Measurements from ENCODE around the gene IP6K1.

IP6K1 gene

GRCh38 chr3:49807431-49808114 is 21.2 kb upstream of the IP6K1 start:
- in situ Hi-C loops (cut with MboI; ENCODE audit: low sequenced_read_pairs, unreplicated experiment) = no loop called here
- no peak for DNase-seq (ENCODE audit: low spot score)
- TF ChIP-seq CTCF (IDR thresholded peaks at IDR 0.05; ENCODE audit: borderline replicate concordance, control extremely low read depth, extremely low read depth, insufficient read depth, missing control alignments) = no peak

- no peak for DNase-seq (ENCODE audit: low spot score)
- in situ Hi-C loops (cut with MboI; ENCODE audit: low sequenced_read_pairs, unreplicated experiment) = no loop called here
- TF ChIP-seq CTCF (IDR thresholded peaks at IDR 0.05; ENCODE audit: borderline replicate concordance, control extremely low read depth, extremely low read depth, insufficient read depth, missing control alignments) = no peak
Measured at GRCh38 chr3:49806850-49807249, 20.5 kb upstream of the IP6K1 start.

GRCh38 chr3:49805897-49806701 is 19.8 kb upstream of the IP6K1 start:
- TF ChIP-seq CTCF (IDR thresholded peaks at IDR 0.05; ENCODE audit: borderline replicate concordance, control extremely low read depth, extremely low read depth, insufficient read depth, missing control alignments) = no peak
- in situ Hi-C loops (cut with MboI; ENCODE audit: low sequenced_read_pairs, unreplicated experiment) = no loop called here
- DNase-seq (ENCODE audit: low spot score) = peak; percentile 73

GRCh38 chr3:49805367-49805782 is 19.0 kb upstream of the IP6K1 start:
- TF ChIP-seq CTCF (IDR thresholded peaks at IDR 0.05; ENCODE audit: borderline replicate concordance, control extremely low read depth, extremely low read depth, insufficient read depth, missing control alignments) = no peak
- in situ Hi-C loops (cut with MboI; ENCODE audit: low sequenced_read_pairs, unreplicated experiment) = no loop called here
- no peak for DNase-seq (ENCODE audit: low spot score)

- DNase-seq (ENCODE audit: low spot score) = no peak
- no peak for TF ChIP-seq CTCF (IDR thresholded peaks at IDR 0.05; ENCODE audit: borderline replicate concordance, control extremely low read depth, extremely low read depth, insufficient read depth, missing control alignments)
- in situ Hi-C loops (cut with MboI; ENCODE audit: low sequenced_read_pairs, unreplicated experiment) = no loop called here
Measured at GRCh38 chr3:49804141-49805041, 18.0 kb upstream of the IP6K1 start.

- in situ Hi-C loops (cut with MboI; ENCODE audit: low sequenced_read_pairs, unreplicated experiment) = no loop called here
- DNase-seq (ENCODE audit: low spot score) = peak; percentile 58
- TF ChIP-seq CTCF (IDR thresholded peaks at IDR 0.05; ENCODE audit: borderline replicate concordance, control extremely low read depth, extremely low read depth, insufficient read depth, missing control alignments) = no peak
Measured at GRCh38 chr3:49803465-49804140, 17.3 kb upstream of the IP6K1 start.
